ENCODE measurements around the gene PTGDS.

PTGDS gene

DNA sequence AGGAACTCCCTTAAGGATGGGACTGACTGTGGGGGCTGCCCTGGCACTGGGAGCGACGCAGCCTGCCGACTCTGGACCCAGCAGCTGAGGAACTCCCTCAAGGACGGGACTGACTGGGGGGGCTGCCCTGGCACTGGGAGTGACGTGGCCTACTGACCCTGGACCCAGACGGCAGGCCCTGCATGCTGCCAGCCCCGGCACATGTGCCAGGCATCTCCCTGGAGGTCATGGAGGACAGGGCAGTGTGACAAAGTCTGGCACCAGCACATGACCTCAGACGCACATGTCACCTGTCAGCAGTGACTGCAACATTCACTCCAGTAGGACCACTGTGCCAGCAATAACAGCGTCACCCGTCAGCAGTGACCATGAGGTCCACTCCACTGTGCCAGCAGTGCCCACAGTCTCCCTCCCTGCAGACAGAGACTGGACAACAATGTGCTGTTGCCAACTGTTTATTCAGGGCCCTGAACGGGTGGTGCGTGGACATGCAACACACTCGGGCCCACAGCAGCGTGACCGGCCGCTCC lies 37.2 kb upstream of the PTGDS start:
- TF ChIP-seq PAX5 (IDR thresholded peaks at IDR 0.05; ENCODE audit: insufficient read depth, low read length, severe bottlenecking): no peak
- no peak for TF ChIP-seq POU2F2 (IDR thresholded peaks at IDR 0.05; ENCODE audit: low read depth, low read length)
- no peak for TF ChIP-seq POLR2A (IDR thresholded peaks at IDR 0.05; ENCODE audit: low read depth, low read length)
- no peak; the same call in 1 of the 2 replicates for TF ChIP-seq POLR2AphosphoS5 (IDR thresholded peaks at IDR 0.05; ENCODE audit: low read depth, low read length)
- no peak for TF ChIP-seq TAF1 (IDR thresholded peaks at IDR 0.05; ENCODE audit: low read depth, low read length)
- no peak for TF ChIP-seq SPI1 (IDR thresholded peaks at IDR 0.05; ENCODE audit: low read depth, low read length)
- DNase-seq (ENCODE audit: insufficient read length, low spot score) (no peak), FAIRE-seq (no peak)

DNA sequence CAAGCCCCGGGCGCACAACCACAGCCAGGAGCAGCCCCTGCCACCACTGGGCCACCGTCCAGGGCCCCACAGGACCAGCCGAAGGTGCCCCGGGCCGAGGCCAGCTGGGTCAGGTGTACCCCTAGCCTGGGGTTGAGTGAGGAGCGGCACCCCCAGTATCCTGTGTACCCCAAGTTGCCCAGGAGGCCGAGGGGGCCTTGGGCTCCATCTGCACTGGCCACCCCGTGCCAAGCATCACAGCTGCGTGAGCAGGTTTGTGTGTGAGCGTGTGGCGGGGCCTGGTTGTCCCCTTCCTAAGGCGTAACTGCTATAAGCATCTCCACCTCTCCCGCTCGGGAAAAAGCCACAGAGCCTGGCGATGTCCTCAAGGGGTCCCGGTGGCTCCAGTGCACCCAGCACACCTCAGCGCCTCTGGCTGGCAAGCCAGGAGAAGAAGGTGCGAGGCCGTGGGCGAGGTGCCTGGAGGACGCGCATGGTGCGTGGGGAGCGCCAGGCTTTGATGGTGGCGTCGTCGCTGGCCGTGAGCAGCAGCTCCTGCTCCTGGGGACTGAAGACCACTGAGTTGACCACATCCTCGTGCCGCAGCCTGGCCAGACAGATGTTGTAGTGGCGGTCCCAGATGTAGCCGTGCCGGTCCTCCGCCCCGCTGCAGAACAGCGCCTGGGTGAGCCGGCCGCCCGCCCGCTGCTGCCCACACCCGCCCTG lies 36.6 kb upstream of the PTGDS start:
- no peak for FAIRE-seq
- no peak for TF ChIP-seq POLR2AphosphoS5 (IDR thresholded peaks at IDR 0.05; ENCODE audit: low read depth, low read length)
- no peak for TF ChIP-seq TAF1 (IDR thresholded peaks at IDR 0.05; ENCODE audit: low read depth, low read length)
- TF ChIP-seq POU2F2 (IDR thresholded peaks at IDR 0.05; ENCODE audit: low read depth, low read length): no peak
- TF ChIP-seq PAX5 (IDR thresholded peaks at IDR 0.05; ENCODE audit: insufficient read depth, low read length, severe bottlenecking): no peak
- TF ChIP-seq SPI1 (IDR thresholded peaks at IDR 0.05; ENCODE audit: low read depth, low read length): no peak

DNA sequence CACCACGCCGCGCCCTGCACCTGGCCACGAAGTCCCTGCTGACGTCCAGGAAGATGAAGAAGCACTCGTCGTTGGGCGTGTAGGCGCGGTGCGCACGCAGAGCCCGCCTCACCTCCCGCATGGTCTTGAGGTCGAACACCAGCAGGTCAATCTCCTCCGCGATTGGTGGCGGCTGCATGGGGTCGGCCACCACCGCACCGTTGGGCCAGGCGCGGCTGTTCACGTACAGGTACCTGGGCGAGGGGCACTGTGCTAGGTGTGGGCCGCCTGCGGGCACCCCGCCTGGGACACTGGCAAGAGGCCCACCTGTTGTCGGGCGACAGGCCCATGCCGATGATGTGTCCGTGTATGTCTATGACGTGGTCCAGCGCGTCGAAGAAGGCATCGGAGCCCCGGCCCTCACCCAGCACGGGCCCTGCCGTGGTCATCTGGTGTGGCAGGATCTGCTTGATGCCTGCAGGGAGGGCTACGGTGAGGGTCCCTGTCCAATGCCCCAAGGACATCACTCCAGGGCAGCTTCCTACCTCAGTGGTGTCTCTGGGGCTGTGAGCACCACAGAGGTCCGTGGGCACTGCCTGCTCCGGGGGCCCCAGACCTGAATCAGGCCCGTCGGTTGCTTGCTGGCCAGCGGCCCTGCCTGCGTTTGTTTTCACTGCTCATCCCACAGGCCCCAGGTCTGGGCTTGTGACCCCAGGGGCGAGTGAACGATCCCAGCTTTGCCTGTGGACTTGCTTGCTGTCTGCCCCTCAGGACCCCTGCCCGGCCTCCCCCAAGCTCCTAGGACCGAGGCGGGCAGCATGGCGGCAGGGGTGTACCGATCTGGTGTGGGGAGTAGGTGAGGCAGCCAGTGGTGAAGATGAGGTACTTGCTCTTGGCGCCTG lies 35.8 kb upstream of the PTGDS start:
- DNase-seq (ENCODE audit: insufficient read length, low spot score) (no peak), FAIRE-seq (no peak)
- TF ChIP-seq PAX5 (IDR thresholded peaks at IDR 0.05; ENCODE audit: insufficient read depth, low read length, severe bottlenecking): no peak
- TF ChIP-seq POLR2A (IDR thresholded peaks at IDR 0.05; ENCODE audit: low read depth, low read length): no peak
- TF ChIP-seq POU2F2 (IDR thresholded peaks at IDR 0.05; ENCODE audit: low read depth, low read length): no peak
- TF ChIP-seq TAF1 (IDR thresholded peaks at IDR 0.05; ENCODE audit: low read depth, low read length): no peak
- no peak for TF ChIP-seq SPI1 (IDR thresholded peaks at IDR 0.05; ENCODE audit: low read depth, low read length)
- TF ChIP-seq POLR2AphosphoS5 (IDR thresholded peaks at IDR 0.05; ENCODE audit: low read depth, low read length): no peak

More for the DNA sequence above, 36.6 kb upstream of the PTGDS start:
- DNase-seq (ENCODE audit: insufficient read length, low spot score): no peak

DNA sequence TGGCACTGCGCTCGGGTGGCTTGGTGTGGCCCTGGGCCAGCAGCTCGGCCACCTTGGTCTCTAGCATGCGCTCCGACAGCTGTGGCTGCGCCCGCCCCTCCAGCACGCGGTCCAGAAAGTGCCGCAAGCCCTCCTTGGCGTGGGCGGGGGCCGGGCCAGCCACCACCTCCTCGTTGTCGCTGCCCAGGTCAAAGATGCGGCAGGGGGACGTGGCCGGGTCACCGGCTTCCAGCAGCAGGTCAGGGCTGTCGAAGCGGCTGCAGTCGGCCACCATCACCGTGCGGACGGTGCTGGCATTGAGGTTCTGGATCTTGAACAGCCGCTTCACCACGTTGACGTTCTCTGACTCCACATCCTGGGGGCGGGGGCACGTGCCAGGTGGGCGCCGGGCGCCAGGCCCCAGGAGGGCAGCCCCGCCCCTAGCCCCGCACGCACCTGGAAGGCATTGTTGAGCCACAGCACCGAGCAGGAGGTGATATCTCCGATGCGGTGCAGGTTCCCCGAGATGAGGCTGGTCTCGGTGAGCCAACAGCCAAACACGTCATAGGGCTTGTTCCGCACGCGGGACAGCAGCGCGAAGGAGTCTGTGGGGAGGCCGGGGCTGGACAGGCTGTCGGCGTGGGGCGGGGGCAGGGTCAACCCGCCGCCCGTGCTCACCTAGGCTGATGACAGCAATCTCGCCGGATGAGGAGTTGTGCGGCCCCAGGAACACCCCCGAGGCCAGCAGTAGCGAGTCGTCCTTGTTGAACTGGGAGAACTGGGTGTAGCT lies 35.0 kb upstream of the PTGDS start:
- no peak for TF ChIP-seq TAF1 (IDR thresholded peaks at IDR 0.05; ENCODE audit: low read depth, low read length)
- no peak for TF ChIP-seq PAX5 (IDR thresholded peaks at IDR 0.05; ENCODE audit: insufficient read depth, low read length, severe bottlenecking)
- no peak for TF ChIP-seq POU2F2 (IDR thresholded peaks at IDR 0.05; ENCODE audit: low read depth, low read length)
- TF ChIP-seq POLR2AphosphoS5 (IDR thresholded peaks at IDR 0.05; ENCODE audit: low read depth, low read length): no peak
- TF ChIP-seq POLR2A (IDR thresholded peaks at IDR 0.05; ENCODE audit: low read depth, low read length): no peak
- TF ChIP-seq SPI1 (IDR thresholded peaks at IDR 0.05; ENCODE audit: low read depth, low read length): no peak
- peak; percentile 40 for FAIRE-seq

DNA sequence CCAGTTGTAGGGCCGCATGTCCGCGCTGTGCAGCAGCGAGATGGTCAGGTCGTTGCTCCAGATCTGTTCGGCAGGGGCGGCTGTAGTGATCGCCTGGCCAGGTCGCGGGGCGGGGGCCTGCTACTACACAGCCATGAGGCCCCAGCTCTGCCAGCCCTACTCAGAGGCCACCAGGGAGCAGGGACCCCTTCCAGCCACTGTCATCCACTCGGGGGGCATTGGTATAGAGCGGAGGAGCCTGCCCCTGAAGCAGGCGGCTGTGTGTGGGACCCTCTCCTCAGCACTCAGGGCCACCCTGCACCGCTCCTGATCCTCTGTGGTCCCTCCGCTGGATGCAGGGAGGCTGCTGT lies 34.4 kb upstream of the PTGDS start:
- FAIRE-seq: no peak
- no peak for DNase-seq (ENCODE audit: insufficient read length, low spot score)
- TF ChIP-seq POLR2A (IDR thresholded peaks at IDR 0.05; ENCODE audit: low read depth, low read length): no peak

More for the DNA sequence above, 35.0 kb upstream of the PTGDS start:
- no peak for DNase-seq (ENCODE audit: insufficient read length, low spot score)

DNA sequence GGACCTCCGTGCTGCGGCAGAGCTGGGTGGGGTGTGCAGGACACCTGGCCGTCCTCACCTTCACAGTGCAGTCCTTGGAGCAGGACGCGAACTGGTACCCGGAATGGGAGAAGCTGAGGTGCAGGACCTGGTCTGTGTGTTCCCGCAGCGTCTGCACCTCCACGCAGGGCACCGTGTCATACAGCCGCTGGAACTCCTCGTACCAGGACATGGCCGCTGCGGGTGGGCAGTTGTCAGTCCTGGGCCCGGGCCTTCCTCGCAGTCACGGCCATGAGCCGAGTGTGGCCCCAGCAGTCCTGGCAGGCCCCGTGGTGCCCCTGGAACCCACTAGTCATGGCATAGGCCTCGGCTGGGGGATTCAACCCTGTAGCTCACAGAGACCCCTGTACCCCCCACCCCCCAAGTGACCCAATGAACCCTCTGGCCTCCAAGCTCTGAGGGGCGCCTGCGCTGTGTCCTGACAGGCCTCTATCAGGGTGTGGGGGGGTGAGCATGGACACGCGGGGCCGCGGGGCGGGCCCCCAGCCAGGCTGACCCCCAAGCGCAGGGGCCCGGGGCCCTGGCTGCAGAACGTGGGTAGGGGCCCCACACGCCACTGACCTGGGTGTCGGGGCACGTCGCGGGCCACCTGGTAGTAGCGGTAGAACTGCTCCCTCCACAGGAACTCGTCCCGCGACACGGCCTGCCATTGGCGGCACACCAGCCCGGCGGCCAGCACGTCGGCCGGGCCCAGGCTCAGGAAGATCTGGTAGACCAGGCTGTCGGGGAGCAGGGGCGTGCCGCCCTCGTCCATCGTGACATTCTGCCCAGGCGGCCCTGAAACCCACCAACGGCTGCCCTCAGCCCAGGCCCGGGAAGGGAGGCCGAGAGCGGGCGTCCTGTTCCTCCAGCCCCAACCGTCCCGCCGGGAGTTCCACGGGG lies 33.8 kb upstream of the PTGDS start:
- TF ChIP-seq POLR2AphosphoS5 (IDR thresholded peaks at IDR 0.05; ENCODE audit: low read depth, low read length) (no peak), POLR2A (IDR thresholded peaks at IDR 0.05; ENCODE audit: low read depth, low read length) (no peak), TAF1 (IDR thresholded peaks at IDR 0.05; ENCODE audit: low read depth, low read length) (no peak), PAX5 (IDR thresholded peaks at IDR 0.05; ENCODE audit: insufficient read depth, low read length, severe bottlenecking) (no peak), SPI1 (IDR thresholded peaks at IDR 0.05; ENCODE audit: low read depth, low read length) (no peak), POU2F2 (IDR thresholded peaks at IDR 0.05; ENCODE audit: low read depth, low read length) (no peak)
- FAIRE-seq: no peak
- peak; percentile 79 for DNase-seq (ENCODE audit: insufficient read length, low spot score)

DNA sequence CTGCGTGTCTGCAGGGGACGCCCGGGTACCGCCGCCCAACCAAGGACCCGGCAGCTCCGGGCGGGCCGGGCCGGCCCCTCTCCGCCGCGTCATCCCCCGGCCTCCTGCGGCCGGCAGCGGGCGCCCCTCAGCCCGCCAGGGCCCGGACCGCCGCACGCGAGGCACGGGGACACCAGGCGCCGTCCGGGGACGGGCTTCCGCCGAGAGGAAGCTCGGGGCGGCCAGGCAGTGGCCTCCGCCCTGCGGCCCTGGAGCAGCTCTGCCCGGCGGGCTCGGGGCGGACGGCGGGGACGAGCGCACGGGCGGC lies 33.1 kb upstream of the PTGDS start:
- no peak for TF ChIP-seq PAX5 (IDR thresholded peaks at IDR 0.05; ENCODE audit: insufficient read depth, low read length, severe bottlenecking)
- TF ChIP-seq POLR2AphosphoS5 (IDR thresholded peaks at IDR 0.05; ENCODE audit: low read depth, low read length): no peak
- no peak for TF ChIP-seq POU2F2 (IDR thresholded peaks at IDR 0.05; ENCODE audit: low read depth, low read length)
- FAIRE-seq (no peak), DNase-seq (ENCODE audit: insufficient read length, low spot score) (peak; percentile 88)

DNA sequence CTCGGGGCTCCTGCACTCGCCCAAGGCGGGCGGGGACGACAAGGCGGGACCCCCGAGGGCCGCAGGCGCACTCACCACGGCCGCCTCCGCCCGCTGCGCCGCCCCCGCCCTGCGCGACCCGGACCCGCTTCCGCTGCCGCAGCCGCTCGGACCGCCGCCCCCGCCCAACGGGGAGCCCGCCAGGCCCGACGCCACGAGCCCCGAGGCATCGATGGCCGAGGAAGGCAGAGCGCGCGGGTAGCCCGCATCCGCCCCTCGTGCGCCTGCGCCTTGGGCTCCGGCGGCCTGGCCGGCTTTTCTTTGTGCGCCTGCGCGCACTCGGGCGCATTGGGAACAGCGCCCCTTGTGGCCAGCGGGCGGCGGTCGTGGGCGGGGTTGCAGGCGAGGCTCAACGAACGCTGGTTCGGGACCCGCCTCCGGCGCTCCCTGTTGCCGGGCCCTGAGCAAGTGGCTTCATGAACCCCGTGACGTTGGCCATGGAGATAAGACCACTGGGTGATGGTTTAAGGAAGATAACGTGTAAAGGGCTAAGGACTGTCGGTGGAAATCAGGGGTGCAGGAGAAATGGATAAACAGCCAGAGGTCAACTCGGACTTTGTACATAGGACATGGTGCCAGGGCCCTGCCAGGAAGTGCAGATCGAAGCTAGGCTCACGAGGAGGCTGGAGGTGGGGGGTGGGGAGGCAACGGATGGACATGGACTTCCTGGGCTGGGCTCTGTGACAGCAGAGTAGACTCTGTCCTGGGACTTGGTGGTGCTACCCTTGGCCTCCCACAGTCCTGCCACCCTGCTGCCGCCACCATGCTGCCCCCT lies 32.6 kb upstream of the PTGDS start, which contains the start of the genes C8G and FBXW5:
C8G (plus strand) TSS at position 725 of the 814 bp plus-strand sequence; CDS start at position 803, 78 bp downstream.
FBXW5 (minus strand) TSS at position 220 of the 814 bp plus-strand sequence. CDS start 655 bp downstream, outside the sequence.
- peak; percentile 99 for FAIRE-seq
- TF ChIP-seq PAX5 (IDR thresholded peaks at IDR 0.05; ENCODE audit: insufficient read depth, low read length, severe bottlenecking): peak; percentile 36
- TF ChIP-seq POLR2AphosphoS5 (IDR thresholded peaks at IDR 0.05; ENCODE audit: low read depth, low read length): peak; percentile 43; the same call in 1 of the 2 replicates
- 0 out of 2 replicates have a peak, but pooled peaks have one; percentile 39 for TF ChIP-seq POU2F2 (IDR thresholded peaks at IDR 0.05; ENCODE audit: low read depth, low read length)
- TF ChIP-seq SPI1 (IDR thresholded peaks at IDR 0.05; ENCODE audit: low read depth, low read length): no peak
- TF ChIP-seq POLR2A (IDR thresholded peaks at IDR 0.05; ENCODE audit: low read depth, low read length): no peak
- TF ChIP-seq TAF1 (IDR thresholded peaks at IDR 0.05; ENCODE audit: low read depth, low read length): peak; percentile 33; the same call in 1 of the 2 replicates

More for the DNA sequence above, 32.6 kb upstream of the PTGDS start, which contains the start of the genes C8G and FBXW5:
- DNase-seq (ENCODE audit: insufficient read length, low spot score): peak; percentile 100

Data from GM12891 (cell line).